HG02623 (cell line): ENCODE measurements around the gene OR6C68.
"Not testable (repeated sequence)": the region's sequence is repeated elsewhere in the genome, so short reads cannot be mapped to it uniquely, and the experiment has no call there.

Experiments
- ATAC-seq: cut with Tn5 transposase; IDR thresholded peaks from one replicate; pipeline ENCODE4 v1.9.1; 2021; ENCODE audit warnings: moderate library complexity; ENCODE audit not compliant: unreplicated experiment

The OR6C68 gene

GRCh38 chr12:55492078-55492477 is at the start of gene OR6C68:
Gene OR6C68, plus strand, starts transcription at chr12:55492378. Its CDS starts 0 bp downstream, at chr12:55492378.
- no peak for ATAC-seq

GRCh38 chr12:55443776-55444175 is 48.4 kb upstream of the OR6C68 start, which contains the start of gene OR6C2:
Gene OR6C2, plus strand, starts transcription at chr12:55444076. Its CDS starts 8,138 bp downstream, at chr12:55452214.
- ATAC-seq, result no peak

GRCh38 chr12:55445357-55445756 is 46.8 kb upstream of the OR6C68 start:
- no peak for ATAC-seq

- ATAC-seq, result no peak
These were observed 45.9 kb upstream of the OR6C68 start for GRCh38 chr12:55446326-55446725.

- no peak for ATAC-seq
These were observed 43.4 kb upstream of the OR6C68 start for GRCh38 chr12:55448825-55449224.

GRCh38 chr12:55464926-55465325 is 27.3 kb upstream of the OR6C68 start:
- not testable (repeated sequence) for ATAC-seq

- ATAC-seq, result peak; percentile 72
These were observed 24.3 kb upstream of the OR6C68 start for GRCh38 chr12:55467836-55468235.

- ATAC-seq, result no peak
These were observed 22.9 kb upstream of the OR6C68 start for GRCh38 chr12:55469291-55469690.

GRCh38 chr12:55470088-55470829 is 21.9 kb upstream of the OR6C68 start, which contains the start of gene OR6C70:
Gene OR6C70, minus strand, starts transcription at chr12:55470138. Its CDS starts 0 bp downstream, at chr12:55470138.
- ATAC-seq, result no peak

GRCh38 chr12:55472264-55472663 is 19.9 kb upstream of the OR6C68 start:
- ATAC-seq, result no peak

- not testable (repeated sequence) for ATAC-seq
These were observed 13.0 kb upstream of the OR6C68 start for GRCh38 chr12:55479136-55479535.

- ATAC-seq, result not testable (repeated sequence)
These were observed 7.9 kb upstream of the OR6C68 start for GRCh38 chr12:55484284-55484683.

GRCh38 chr12:55495490-55495889 is 3.3 kb downstream of the OR6C68 start:
- ATAC-seq, result no peak

- ATAC-seq, result no peak
These were observed 7.1 kb downstream of the OR6C68 start for GRCh38 chr12:55499231-55499630.

- ATAC-seq, result no peak
These were observed 7.7 kb downstream of the OR6C68 start for GRCh38 chr12:55499810-55500252.

- no peak for ATAC-seq
These were observed 9.4 kb downstream of the OR6C68 start for GRCh38 chr12:55501601-55502000.

- ATAC-seq, result no peak
These were observed 23.5 kb downstream of the OR6C68 start for GRCh38 chr12:55515696-55516095.

- ATAC-seq, result no peak
These were observed 24.2 kb downstream of the OR6C68 start for GRCh38 chr12:55516391-55516790.
